Measurements from ENCODE around the gene TFAP2A. TPM values are rescaled to one million over a fixed set of nuclear protein-coding genes. Genes with fewer than 3 reads are reported as not detected.

The TFAP2A gene
- polyA plus RNA-seq, 3 donors: not detected

DNA sequence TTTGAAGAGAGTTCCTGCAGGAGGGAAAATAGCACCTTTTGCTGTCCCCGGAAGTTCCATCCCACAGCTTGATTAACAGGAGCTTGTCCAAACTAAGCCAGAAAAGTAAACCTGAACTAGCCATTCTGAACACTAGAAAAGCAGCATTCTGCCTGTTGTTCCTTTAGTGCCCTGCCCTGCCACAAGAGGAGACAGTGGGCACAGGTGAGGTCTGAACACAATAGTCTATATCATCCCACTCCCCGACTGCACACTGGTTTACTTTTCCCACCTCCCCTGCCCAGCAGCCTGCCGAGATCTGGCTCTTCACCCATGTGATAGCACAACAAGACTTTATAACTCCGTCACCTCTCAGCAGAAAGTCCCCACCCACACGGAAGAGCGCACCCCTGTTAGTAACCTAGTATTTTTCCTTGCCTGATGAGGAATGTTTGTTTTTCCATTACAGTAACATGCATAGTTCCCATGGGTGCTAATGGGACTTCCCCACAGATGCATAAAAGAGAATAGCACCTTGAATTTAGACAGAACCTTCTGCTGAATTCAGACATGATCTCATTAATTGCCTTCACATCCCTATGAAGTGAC lies 59.7 kb downstream of the TFAP2A start:
- Histone ChIP-seq H2AFZ (ENCODE audit: insufficient read depth, low read depth, low read length, poor library complexity, severe bottlenecking) (no peak overlapping the region), H3K4me1 (ENCODE audit: control insufficient read depth in 1 of 2, insufficient read depth in 2 of 2, low read length in 2 of 2) (no peaks in the 10 kb centered on the region), H3K9ac (ENCODE audit: insufficient read depth, low read length, poor library complexity, severe bottlenecking) (no peak overlapping the region), H3K4me3 (replicated peaks in 1 of 3; ENCODE audit: low read depth in 2 of 3, low read length in 3 of 3) (no peak overlapping the region), H3K9me3 (replicated peaks in 1 of 2; ENCODE audit: control insufficient read depth in 1 of 2, insufficient read depth in 1 of 2, low read length in 2 of 2) (no peaks in the 10 kb centered on the region), H3K27me3 (ENCODE audit: control insufficient read depth in 2 of 2, insufficient read depth in 2 of 2, low read length in 2 of 2) (no peaks in the 10 kb centered on the region), H3K4me2 (replicated peaks; ENCODE audit: extremely low read depth, low read length, poor library complexity, severe bottlenecking) (no peak overlapping the region), H4K20me1 (ENCODE audit: insufficient read depth, low read length) (no peaks in the 10 kb centered on the region), H3K79me2 (ENCODE audit: insufficient read depth, low read length) (no peaks in the 10 kb centered on the region), H3K36me3 (replicated peaks in 1 of 2; ENCODE audit: control insufficient read depth in 1 of 2, insufficient read depth in 2 of 2, low read length in 2 of 2) (no peaks in the 10 kb centered on the region), H3K27ac (ENCODE audit: low read depth in 1 of 2, low read length in 2 of 2) (no peak overlapping the region)
- Mint-ChIP-seq H3K27me3 (ENCODE audit: low read depth in 3 of 3) (peaks cover 2 to 12% (median 9%) of the 10 kb centered on the region in 3 donors), H3K27ac (no peak overlapping the region), H3K4me3 (peak overlapping the region in 1 of 2 donors; percentile 9), H3K4me1 (no peaks in the 10 kb centered on the region), H3K9me3 (peaks cover 0 to 11% (median 0%) of the 10 kb centered on the region in 7 donors), H3K36me3 (no peaks in the 10 kb centered on the region)
- no peak for DNase-seq
- WGBS (ENCODE audit: insufficient coverage): 92% methylated on average over 3 of the region's 6 CpGs
- intact Hi-C loops (cut with micrococcal nuclease): no loop called here
- TF ChIP-seq, protein P1, sequence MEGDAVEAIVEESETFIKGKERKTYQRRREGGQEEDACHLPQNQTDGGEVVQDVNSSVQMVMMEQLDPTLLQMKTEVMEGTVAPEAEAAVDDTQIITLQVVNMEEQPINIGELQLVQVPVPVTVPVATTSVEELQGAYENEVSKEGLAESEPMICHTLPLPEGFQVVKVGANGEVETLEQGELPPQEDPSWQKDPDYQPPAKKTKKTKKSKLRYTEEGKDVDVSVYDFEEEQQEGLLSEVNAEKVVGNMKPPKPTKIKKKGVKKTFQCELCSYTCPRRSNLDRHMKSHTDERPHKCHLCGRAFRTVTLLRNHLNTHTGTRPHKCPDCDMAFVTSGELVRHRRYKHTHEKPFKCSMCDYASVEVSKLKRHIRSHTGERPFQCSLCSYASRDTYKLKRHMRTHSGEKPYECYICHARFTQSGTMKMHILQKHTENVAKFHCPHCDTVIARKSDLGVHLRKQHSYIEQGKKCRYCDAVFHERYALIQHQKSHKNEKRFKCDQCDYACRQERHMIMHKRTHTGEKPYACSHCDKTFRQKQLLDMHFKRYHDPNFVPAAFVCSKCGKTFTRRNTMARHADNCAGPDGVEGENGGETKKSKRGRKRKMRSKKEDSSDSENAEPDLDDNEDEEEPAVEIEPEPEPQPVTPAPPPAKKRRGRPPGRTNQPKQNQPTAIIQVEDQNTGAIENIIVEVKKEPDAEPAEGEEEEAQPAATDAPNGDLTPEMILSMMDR (IDR thresholded peaks at IDR 0.05): no peak

DNA sequence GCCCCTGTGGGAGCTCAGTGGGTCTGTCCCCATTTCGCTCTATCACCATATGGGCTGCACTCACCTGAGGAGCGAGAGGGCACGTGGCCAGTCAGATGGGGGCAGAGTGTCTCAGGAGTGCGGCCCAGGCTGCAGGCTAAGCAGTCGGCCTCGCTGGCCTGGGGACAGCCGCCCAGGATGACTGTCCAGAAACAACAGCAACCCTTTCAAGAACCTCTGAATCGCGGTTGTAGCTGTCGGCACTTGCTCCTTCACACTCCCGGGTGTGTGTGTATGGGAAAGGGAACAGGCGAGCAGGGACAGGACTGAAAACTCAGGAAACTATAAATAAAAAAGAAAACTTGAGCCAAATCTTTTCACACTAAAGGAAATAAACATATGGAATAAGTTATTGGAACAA lies 63.1 kb downstream of the TFAP2A start:
- no peaks in the 10 kb centered on the region for H3K36me3 Mint-ChIP-seq
- H3K4me1 ChIP-seq (ENCODE audit: control insufficient read depth in 1 of 2, insufficient read depth in 2 of 2, low read length in 2 of 2): no peaks in the 10 kb centered on the region
- H3K4me3 Mint-ChIP-seq: no peak overlapping the region
- no peaks in the 10 kb centered on the region for H3K4me1 Mint-ChIP-seq
- H3K4me3 ChIP-seq (replicated peaks in 1 of 3; ENCODE audit: low read depth in 2 of 3, low read length in 3 of 3): no peak overlapping the region
- peaks cover 3 to 14% (median 11%) of the 10 kb centered on the region in 3 donors for H3K27me3 Mint-ChIP-seq (ENCODE audit: low read depth in 3 of 3)
- peaks cover 0 to 9% (median 2%) of the 10 kb centered on the region in 7 donors for H3K9me3 Mint-ChIP-seq
- no peaks in the 10 kb centered on the region for H4K20me1 ChIP-seq (ENCODE audit: insufficient read depth, low read length)
- intact Hi-C loops (cut with micrococcal nuclease): no loop called here
- TF ChIP-seq, protein P1 (IDR thresholded peaks at IDR 0.05): no peak
- no peak overlapping the region for H3K27ac Mint-ChIP-seq
- H3K4me2 ChIP-seq (replicated peaks; ENCODE audit: extremely low read depth, low read length, poor library complexity, severe bottlenecking): no peak overlapping the region
- no peaks in the 10 kb centered on the region for H3K27me3 ChIP-seq (ENCODE audit: control insufficient read depth in 2 of 2, insufficient read depth in 2 of 2, low read length in 2 of 2)
- DNase-seq: no peak
- no peak overlapping the region for H2AFZ ChIP-seq (ENCODE audit: insufficient read depth, low read depth, low read length, poor library complexity, severe bottlenecking)
- no peaks in the 10 kb centered on the region for H3K36me3 ChIP-seq (replicated peaks in 1 of 2; ENCODE audit: control insufficient read depth in 1 of 2, insufficient read depth in 2 of 2, low read length in 2 of 2)
- no peak overlapping the region for H3K27ac ChIP-seq (ENCODE audit: low read depth in 1 of 2, low read length in 2 of 2)
- 94% methylated on average over 7 of the region's 12 CpGs for WGBS (ENCODE audit: insufficient coverage)
- H3K9ac ChIP-seq (ENCODE audit: insufficient read depth, low read length, poor library complexity, severe bottlenecking): no peak overlapping the region
- no peaks in the 10 kb centered on the region for H3K79me2 ChIP-seq (ENCODE audit: insufficient read depth, low read length)
- no peaks in the 10 kb centered on the region for H3K9me3 ChIP-seq (replicated peaks in 1 of 2; ENCODE audit: control insufficient read depth in 1 of 2, insufficient read depth in 1 of 2, low read length in 2 of 2)
